Activated naive CD4-positive, alpha-beta T cell treated with Interleukin-2 at 50 U/mL for 16 hours (primary cell): ENCODE measurements around the gene PLEKHG4.

ENCODE experiments used
- DNase-seq: peaks from one replicate; pipeline ENCODE4 v3.0.0-alpha.2; 2020

Gene PLEKHG4

GRCh38 chr16:67264277-67264676, 15.1 kb upstream of the PLEKHG4 start:
- no peak for DNase-seq

DNA sequence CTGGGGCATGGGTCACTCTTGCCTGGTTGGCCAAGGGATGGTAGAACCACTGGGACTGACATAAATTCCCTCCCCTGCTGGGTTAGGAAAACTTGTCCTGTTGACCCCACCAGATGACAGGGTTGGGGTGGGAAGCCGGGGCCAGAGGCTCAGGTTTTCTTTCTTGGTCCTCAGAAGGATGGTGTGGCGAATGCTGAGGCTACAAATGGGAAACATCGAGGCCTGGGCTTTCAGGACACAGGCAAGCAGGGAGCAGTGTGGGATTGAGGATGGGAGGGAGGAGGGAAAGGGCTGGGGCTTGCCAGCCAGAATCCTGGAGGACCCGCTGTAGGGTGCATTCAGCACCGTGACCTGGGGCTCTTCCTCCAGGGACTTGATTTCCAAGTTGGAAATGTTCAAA, 14.5 kb upstream of the PLEKHG4 start:
- no peak for DNase-seq

DNA sequence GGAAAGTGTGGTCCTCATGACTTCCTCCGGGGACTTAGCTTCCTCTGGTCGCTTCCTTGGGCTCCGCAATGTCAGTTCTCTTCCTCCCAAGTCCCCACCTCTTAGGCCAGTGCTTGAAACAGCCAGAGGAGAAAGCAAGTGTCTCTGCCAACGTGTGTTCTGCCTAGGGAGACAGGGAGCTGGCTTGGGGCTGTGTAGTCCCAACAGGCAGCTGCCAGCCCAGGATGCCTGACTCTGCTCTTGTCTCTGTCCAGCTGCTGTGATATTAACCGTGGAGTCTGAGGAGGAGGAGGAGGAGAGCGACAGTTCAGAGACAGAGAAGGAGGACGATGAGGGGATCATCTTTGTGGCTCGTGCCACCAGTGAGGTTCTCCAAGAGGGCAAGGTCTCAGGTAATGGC, 13.5 kb upstream of the PLEKHG4 start:
- no peak for DNase-seq

- no peak for DNase-seq
These were observed 11.2 kb upstream of the PLEKHG4 start for GRCh38 chr16:67268136-67268579.

GRCh38 chr16:67269766-67270165, 9.6 kb upstream of the PLEKHG4 start:
- no peak for DNase-seq

DNA sequence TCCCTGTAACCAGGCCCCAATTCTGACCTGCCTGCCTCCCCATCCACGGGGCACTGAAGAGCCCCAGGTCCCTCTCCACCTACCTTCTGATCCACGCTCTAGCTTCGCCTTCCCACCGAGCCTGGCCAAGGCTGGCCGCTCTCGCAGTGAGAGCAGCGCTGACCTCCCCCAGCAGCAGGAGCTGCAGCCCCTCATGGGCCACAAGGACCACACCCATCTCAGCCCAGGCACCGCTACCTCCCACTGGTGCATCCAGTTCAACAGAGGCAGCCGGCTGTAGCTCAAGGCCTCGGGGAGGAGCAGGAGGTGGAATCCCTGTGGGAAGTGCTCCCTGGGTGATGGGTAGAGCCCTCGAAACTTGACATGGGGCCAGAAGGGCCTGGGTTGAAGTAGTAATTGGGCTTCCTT, 8.4 kb upstream of the PLEKHG4 start:
- DNase-seq = no peak

GRCh38 chr16:67271446-67271845, 7.9 kb upstream of the PLEKHG4 start:
- no peak for DNase-seq

- no peak for DNase-seq
These were observed 4.0 kb upstream of the PLEKHG4 start for GRCh38 chr16:67275321-67275720.

DNA sequence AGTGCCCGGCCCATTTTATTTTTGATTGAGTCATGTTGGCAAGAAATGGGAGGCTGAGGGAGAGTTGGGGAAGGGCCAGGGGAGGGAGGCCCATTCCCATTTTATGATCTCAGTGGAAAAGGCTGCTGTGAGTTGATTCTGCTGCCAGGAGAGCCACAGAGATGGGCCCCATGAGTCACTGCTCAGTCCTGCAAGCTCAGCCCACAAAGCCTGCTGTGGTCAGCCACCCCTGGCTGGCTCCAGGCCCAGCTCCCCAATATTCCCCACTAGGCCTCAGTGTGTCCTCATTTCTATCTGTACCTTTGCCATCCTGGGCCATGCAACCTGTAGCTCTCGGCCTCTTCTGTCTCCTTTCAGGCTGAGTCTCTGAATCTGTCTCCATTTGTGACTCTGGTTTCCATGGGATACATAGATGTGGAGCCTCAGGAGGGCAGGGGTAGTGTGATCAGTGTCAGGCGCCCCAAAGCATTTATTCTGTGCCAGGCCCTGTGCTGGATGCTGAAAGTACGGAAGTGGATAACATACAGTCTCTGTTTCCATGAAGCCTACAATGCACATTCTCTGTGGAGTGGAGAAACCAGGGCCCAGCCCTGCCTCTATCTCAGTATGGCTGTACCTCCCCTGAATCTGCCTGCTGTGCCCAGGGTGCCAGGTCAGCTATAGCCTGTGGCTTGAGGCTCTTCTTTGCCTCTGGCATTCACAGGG, 1.9 kb upstream of the PLEKHG4 start:
- no peak for DNase-seq

DNA sequence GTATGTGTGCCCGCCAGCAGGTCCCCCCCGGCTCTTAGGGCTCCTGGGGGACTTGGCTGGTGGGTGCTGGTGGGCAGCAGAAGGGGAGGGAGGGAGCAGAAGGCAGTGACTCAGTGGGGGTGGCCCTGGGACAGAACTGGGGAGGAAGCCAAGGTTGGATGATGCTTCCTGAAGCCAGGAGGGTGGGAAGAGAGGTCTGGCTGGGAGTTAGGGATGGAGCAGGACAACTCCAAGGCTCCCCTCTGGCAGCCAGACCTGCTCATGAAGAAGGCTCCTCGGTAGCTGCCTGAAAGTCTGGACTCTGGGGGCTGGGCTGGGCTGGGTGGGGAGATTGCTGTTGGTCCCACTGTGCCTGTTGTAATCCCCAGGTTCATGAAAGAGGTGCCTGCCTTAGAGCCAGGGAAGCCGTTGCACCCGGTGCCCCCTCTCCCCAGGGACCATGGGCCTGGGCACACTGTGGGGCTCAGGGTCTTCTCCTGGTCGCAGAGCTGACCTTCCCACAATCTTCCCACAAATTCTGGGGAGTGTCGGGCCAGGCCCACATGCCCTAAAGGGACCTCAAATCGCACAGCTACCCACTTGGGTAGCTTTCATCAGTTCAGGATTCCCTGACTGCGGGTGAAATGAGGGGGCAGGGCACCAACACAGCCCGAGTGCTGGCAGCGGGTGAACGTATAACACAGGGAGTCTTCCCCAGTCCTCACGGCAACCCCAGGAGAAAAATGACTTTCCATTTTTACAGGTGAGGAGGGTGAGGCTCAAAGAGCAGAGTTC, 1.1 kb upstream of the PLEKHG4 start:
- DNase-seq = no peak

GRCh38 chr16:67278773-67279295, 498 bp upstream of the PLEKHG4 start:
- DNase-seq = peak; percentile 60

- DNase-seq = no peak
These were observed 1.0 kb downstream of the PLEKHG4 start for GRCh38 chr16:67280090-67281015.

GRCh38 chr16:67281536-67282446, 2.5 kb downstream of the PLEKHG4 start:
- no peak for DNase-seq

- no peak for DNase-seq
These were observed 3.1 kb downstream of the PLEKHG4 start for GRCh38 chr16:67282447-67282805.

DNA sequence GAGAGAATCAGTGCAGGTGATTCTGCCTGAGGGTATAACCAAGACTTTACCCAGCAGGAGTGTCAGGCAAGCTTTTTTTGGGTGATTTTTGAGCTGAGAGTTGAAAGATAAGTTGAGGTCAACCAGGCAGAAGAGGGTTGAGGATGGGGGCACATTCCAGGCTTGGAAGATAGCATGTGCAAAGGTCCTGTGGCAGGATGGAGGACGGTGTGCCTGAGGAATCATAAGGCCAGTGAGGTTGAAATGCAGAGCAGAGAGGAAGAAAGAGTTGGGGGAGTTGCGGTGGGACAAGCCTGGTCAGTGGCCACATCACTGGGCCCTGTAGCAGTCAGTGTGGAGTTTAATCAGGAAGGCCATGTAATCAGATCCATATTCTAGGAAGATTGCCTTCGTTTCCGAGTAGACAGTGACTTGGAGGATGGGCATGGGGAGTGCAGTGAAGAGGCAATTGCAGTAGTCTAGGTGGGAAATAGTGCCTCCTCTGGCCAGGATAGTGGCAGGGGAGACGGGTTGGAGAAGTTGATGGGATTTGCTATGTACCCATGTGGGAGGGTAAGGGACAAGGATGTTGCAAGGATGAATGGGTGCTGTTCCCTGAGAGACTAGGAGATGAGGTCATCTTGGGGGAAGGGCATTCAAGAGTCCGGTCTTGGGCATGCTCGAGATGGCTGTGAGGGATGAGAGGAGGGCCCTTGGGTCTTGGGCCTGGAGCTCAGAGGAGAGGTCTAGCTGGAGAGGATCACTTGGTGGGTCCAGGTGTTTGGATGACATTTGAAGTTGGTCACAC, 3.9 kb downstream of the PLEKHG4 start:
- no peak for DNase-seq

GRCh38 chr16:67283826-67284555, 4.7 kb downstream of the PLEKHG4 start:
- no peak for DNase-seq

DNA sequence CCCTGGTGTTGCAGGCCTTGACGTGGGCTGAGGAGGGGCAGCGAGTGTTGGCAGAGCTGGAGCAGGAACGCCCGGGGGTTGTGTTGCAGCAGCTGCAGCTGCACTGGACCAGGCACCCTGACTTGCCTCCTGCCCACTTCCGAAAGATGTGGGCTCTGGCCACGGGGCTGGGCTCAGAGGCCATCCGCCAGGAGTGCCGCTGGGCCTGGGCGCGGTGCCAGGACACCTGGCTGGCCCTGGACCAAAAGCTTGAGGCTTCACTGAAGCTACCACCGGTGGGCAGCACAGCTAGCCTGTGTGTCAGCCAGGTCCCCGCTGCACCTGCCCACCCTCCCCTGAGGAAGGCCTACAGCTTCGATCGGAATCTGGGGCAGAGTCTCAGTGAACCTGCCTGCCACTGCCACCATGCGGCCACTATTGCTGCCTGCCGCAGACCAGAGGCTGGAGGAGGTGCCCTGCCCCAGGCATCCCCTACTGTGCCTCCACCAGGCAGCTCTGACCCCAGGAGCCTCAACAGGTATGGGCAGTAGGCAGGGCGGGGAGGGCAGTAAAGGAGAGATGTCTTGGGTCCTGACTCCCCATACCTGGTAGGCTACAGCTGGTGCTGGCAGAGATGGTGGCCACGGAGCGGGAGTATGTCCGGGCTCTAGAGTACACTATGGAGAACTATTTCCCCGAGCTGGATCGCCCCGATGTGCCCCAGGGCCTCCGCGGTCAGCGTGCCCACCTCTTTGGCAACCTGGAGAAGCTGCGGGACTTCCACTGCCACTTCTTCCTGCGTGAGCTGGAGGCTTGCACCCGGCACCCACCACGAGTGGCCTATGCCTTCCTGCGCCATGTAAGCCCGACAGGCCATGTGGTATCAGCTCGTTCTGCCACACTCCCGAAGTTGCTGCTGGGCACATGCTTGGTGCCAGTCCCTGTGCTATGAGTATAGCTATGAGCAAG, 5.6 kb downstream of the PLEKHG4 start:
- DNase-seq = no peak

DNA sequence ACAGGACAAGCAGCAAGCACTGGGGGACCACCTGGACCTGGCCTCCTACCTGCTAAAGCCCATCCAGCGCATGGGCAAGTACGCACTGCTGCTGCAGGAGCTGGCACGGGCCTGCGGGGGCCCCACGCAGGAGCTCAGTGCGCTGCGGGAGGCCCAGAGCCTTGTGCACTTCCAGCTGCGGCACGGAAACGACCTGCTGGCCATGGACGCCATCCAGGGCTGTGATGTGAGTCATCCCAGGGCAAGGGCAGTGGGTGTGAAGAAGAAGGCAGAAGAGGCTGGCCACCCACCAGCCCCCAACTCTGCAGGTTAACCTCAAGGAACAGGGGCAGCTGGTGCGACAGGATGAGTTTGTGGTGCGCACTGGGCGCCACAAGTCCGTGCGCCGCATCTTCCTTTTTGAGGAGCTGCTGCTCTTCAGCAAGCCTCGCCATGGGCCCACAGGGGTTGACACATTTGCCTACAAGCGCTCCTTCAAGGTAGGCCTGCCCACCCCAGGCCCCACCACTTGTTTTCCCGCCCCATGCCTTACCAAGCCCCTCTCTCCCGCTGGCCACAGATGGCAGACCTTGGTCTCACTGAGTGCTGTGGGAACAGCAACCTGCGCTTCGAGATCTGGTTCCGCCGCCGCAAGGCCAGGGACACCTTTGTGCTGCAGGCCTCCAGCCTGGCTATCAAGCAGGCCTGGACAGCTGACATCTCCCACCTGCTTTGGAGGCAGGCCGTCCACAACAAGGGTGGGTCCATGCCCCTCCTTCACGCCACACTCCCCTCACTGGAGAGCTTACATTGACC, 7.3 kb downstream of the PLEKHG4 start:
- DNase-seq = no peak
